Fibroblast of skin of right biceps (primary cell): ENCODE data around the gene DIS3L2.

ENCODE experiments used
- DNase-seq: peaks from one replicate; pipeline ENCODE4 v3.0.0-alpha.2; 2013

The DIS3L2 gene

DNA sequence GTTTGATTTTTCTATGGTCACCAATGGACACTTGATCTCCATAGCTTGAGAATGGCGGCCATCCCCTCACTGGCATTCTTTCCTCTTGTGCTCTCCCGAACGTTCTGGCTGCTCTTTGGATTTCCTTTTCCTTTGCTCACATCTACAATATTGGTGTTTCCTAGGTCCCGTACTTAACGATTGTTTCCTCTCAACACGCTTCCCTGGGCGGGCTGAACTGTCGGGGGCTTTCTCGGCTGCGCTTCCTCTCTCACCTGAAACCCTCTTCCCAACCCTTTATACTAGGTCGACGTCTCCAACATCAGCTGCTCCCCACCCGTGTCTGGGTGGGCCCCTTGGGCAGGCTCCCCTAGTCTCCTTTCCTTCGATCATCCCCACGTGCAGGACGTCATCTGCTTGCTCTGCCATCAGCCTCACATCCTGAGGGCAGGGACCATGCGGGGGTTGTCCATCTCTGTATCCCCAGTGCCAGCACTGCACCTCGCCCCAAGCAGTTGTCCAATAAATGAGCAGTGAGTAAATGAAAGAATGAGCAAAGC is 634 bp upstream of the DIS3L2 start:
- no peak for DNase-seq

DNA sequence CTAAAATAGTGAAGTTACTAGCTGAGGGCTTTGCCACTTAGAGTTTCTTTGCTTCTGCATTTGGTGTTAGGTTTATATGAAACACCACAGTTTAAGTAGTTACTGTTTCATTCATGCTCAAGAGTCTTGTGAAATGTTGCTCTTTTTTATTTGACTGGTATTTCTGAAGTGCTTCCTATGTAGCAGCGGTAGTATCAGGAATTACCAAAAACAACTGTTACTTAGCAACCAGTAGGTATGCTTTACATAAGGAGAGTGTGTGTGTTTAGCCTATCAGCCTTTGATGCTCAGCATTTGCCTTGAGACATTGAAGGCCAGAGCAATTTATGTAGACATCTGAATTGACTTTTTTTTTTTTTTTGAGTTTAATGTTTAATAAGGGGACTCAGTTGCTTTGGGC is 3.6 kb downstream of the DIS3L2 start:
- no peak for DNase-seq

DNA sequence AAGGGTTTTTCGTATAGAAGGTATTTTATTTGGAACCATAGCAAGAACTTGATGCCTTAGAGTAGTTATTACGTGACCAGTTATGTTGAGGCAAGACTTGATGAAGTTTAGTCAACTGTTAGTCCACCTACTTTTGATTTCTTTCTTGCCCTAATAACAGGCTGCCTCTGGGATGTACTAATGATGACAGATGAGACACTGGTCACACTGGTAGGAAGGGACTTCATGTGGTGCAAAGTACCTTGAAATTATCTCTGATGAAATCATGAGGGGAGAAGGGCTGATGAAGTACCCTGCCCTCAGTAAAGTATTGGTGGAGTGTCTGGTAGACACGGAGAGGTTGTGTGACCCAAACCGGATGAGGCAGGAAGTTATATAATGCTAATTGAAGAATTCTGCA is 5.4 kb downstream of the DIS3L2 start:
- no peak for DNase-seq

DNA sequence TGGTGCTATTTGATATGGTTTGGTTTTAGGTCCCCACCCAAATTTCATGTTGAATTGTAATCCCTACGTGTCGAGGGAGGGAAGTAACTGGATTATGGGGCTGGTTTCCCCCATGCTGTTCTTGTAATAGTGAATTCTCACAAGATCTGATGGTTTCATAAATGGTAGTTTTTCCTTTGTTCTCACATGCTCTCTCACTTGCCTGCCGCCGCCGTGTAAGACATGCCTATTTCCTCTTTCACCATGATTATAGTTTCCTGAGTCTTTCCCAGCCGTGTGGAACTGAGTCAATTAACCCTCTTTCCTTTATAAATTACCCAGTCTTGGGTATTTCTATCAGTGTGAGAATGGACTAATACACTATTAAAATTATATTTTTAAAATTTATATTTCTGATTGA is 7.3 kb downstream of the DIS3L2 start:
- DNase-seq, result no peak

DNA sequence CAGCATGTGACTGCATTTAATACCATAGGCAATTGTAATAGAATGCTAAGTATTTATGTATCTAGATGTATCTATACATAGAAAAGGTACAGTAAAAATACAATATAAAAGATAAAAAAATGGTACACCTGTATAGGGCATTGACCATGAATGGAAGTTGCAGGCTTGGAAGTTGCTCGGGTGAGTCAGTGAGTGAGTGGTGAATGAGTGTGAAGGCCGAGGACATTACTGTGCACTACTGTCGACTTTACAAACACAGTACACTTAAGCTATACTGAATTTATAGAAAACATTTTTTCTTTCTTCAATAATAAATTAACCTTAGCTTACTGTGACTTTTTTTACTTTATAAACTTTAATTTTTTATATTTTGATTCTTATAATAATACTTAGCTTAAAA is 8.9 kb downstream of the DIS3L2 start:
- DNase-seq, result no peak

DNA sequence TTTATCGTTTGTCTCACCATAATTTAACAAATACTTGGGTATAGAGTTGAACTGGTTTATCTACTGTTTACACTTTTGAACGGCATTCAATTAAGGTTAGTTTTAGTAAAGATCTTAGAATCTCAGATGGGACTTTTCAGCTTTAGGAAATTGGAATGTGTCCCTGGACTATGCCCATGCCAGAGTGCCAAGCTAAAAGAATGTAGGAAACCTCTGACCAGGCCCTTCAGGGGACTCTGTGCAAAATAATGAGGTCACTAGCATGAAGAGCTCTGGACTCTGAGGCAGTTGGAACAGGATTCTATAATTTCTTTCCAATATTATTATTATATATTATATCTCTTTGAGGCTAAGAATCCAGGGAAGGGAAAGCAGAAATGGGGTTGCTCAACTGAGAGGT is 13.5 kb downstream of the DIS3L2 start:
- DNase-seq, result no peak

DNA sequence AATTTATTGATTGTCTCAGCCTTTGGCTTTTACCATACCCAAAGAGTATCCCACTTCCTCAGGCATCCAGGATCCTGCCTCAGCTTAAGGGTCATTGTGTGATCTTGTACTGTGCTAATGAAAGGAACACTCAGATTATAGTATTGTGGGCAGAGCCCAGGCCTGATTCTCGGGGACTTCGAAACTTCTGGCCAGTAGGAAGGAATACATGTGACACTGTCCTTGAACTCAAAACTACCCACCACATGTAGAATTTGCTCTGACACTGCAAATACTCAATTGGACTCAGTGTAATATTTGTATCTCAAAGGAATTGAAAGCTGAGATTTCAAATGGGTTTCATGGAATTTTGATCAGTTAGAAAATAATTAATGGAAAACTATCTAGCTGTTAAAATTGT is 15.9 kb downstream of the DIS3L2 start:
- DNase-seq, result no peak

DNA sequence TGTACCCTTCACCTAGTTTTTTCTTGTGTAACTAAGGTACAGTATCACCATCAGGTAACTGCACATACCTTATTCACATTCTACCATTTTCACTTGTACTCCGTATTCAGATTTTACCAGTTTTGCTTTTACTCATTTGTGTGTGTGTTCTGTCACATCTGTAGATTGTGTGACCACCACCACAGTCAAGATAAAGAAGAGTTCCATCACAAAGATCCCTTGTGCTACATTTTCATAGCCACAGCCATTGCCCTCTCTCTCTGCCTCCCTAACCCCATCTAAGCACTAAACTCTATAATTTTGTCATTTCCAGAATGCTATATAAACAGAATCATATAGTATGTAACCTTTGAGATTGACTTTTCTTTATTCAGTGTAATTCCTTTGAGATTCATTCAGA is 23.5 kb downstream of the DIS3L2 start:
- no peak for DNase-seq

DNA sequence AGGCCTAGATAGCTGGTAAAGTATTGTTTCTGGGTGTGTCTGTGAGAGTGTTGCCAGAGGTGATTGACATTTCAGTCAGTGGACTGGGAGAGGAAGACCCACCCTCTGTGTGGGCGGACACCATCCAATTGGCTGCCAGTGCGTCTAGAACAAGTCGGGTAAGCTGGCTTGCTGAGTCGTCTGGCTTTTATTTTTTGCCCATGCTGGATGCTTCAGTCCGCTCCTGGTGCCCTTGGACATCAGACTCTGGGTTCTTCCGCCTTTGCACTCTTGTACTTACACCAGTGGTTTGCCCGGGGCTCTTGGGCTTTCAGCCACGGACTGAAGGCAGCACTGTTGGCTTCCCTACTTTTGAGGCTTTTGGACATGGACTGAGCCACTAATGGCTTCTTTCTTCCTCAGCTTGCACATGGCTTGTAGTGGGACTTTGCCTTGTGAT is 24.3 kb downstream of the DIS3L2 start:
- DNase-seq, result no peak

DNA sequence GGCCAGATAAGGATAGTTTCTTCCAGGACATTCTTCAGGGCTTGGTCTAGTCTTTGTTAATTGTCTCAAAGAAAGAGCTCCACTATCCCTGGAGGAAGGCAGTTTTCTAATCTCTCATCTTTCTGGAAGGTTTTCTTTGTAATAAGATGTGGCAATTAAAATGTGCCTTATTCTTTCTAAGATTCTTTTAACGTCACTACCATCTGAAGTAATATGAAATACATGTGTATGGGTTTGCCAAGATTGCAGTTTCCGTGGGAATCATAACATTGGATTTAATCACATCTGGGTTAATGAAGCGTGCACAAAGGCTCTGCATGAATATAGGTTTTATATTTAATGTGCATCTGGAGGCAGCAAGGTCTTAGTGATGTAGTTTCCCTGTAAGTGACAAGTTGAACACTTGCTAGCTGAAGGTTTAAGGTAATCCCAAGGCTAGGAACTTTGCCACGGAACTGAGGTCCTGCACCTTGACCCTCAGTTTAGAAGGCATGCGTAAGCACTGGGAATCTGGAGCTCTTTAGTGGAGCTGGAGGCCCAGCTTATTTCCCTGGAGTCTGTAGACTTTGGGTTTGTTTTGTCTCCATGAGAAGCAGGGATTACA is 25.7 kb downstream of the DIS3L2 start:
- peak; percentile 24 for DNase-seq

DNA sequence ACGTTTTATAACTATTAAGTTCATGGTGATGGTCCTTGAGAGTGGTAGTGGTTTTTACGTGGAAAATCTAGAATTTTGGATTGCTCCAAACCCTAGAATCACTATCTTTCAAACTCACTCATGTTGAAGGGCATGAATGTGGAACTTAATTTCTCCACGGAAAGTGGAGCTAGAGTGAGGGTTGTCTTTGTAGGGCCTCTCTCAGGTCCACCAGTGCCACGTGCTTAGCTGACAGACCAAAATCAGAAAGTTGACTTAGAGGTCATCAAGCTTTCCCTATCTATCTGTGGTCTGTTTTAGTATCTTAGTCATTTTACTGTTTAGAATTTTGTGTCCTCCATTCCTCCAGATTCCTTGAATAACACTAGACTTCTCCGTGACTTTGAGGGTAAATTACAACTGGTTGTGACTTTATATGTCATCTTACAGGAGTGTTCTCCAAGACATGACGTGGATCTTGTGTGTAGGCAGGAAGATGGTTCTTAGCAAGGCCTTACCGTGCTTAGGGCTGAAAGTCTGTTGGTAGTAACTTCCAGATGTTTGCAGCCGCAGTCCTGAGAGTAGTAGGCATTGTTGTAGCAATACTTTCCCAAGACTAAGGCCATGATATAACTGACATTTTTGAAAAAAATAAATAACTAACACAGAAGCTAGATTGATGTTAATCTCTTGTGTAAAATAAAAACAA is 26.8 kb downstream of the DIS3L2 start:
- no peak for DNase-seq

DNA sequence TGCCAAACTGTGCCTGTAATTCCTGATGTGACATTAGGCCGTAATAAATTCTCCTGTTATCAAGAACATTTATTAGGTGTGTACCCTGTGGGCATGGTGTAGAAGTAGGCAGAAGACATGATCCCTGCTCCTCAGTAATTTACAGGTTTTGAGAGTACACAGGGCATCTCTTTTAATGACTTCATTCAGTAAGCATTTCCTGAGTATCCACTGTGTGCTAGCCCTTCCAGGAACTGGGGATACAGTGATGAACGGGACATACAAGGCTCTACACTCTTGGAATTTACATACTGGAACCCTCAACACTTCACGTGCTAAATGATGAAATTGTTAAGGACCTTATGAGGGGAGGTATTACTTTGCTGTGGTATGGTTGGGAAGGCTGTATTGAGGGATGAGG is 30.2 kb downstream of the DIS3L2 start:
- peak; percentile 42 for DNase-seq

DNA sequence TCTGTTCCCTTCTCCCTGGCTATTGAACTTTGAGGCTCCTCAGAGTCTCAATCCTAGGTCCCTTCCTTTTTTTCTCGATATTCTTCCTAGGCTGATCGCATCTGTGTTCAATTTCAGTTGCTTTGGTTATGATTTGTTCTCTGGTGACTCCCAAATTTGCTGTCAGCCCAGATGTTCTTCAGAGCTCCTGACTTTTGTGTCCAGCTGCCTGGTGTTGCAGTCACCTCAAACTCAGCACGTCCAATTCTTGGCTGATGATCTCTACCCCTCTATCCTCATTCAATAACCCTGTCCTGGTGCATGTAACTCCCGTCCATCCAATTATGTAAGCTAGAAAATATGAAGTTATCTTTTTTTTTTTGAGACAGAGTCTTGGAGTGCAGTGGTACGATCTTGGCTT is 31.4 kb downstream of the DIS3L2 start:
- DNase-seq, result no peak

DNA sequence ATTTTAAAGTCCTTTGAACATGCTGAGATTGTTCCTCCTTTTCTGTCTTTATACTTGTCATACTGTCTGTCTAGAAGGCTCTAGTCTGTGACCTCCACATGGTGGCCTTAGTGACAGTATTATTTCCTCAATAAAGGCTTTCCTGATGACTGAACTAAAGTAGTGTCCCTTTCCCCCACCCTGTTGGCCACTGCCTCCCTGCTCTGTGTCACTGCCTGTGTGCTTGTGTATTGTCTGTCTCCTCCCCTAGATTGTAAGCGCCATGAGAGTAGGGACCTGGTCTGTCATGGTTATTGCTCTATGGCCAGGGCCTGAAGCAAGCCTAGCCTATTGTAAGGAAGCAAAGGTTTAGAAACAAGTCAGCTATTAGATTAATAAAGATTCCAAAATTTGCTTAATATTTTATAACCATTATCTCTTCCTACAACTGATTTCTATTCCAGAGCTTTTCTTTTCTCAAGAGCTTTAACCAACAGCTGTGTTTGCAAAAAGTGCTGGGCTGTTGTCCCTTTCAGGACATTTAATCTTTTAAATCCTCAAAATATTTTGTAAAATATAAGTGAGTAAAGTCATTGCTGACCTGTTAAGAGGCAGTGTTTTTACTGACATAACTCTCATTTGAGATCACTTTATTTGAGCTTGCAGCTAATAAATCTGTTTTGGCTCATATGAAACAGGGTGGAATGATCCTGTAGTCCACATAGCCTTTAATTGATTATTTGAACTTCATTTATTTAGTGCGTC is 35.5 kb downstream of the DIS3L2 start:
- DNase-seq, result no peak

DNA sequence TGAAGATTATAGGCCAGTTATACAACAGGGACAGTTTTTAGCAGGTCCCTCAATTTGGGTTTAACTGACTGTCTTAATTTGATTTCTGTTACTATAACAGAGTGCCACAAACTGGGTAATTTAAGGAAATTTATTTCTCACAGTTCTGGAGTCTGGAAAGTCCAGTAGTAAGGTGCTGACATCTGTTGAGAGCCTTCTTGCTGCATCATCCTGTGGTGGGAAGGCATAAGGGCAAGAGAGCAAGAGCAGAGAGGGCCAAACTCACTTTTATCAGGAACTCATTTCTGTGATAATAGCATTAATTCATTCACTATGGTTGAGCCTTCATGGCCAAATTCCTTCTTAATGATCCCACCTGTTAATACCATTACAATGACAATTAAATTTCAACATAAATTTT is 36.5 kb downstream of the DIS3L2 start:
- no peak for DNase-seq

DNA sequence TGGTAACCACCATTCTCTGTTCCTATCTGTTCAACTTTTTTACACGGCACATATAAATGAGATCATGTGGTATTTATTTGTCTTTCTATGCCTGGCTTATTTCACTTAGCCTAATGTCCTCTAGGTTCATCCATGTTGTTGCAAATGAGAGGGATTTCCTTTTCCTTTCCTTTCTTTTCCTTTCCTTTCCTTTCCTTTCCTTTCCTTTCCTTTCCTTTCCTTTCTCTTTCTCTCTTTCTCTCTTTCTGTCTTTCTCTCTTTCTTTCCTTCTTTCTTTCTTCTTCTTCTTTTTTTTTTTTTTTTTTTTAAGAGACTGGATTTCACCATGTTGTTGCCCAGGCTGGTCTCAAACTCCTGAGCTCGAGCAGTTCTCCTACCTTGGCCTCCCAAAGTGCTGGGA is 38.9 kb downstream of the DIS3L2 start:
- DNase-seq, result no peak

DNA sequence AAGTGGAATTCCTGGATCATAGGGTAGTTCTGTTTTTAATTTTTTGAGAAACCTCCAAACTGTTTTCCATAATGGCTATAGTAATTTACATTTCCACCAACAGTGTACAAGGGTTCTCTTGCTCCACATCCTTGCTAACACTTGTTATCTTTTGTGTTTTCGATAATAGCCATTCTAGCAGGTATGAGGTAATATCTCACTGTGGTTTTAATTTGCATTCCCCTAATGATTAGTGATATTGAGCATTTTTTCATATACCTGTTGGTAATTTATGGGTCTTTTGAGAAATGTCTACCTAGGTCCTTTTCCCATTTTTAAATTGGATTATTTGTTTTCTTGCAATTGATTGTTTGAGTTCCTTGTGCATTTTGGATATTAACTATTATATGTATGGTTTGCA is 39.6 kb downstream of the DIS3L2 start:
- no peak for DNase-seq

DNA sequence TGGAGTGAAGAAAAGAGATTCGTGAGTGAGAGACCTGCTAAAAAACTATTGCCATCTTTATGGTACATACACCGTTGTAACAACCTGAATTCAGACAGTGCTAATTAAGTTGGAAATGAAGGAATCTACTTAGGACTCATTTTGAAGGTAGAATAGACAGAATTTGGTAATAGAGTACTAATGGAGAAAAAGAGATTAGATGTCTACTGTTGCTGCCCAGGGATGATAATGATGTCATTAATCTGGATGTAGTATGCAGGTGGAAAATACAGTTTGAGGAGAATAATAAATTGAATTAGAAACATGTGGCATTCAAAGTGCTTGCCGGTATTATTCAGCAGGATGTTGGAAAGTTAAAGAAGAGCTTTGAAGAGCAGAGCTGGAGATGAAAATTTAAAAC is 44.7 kb downstream of the DIS3L2 start:
- DNase-seq, result no peak

DNA sequence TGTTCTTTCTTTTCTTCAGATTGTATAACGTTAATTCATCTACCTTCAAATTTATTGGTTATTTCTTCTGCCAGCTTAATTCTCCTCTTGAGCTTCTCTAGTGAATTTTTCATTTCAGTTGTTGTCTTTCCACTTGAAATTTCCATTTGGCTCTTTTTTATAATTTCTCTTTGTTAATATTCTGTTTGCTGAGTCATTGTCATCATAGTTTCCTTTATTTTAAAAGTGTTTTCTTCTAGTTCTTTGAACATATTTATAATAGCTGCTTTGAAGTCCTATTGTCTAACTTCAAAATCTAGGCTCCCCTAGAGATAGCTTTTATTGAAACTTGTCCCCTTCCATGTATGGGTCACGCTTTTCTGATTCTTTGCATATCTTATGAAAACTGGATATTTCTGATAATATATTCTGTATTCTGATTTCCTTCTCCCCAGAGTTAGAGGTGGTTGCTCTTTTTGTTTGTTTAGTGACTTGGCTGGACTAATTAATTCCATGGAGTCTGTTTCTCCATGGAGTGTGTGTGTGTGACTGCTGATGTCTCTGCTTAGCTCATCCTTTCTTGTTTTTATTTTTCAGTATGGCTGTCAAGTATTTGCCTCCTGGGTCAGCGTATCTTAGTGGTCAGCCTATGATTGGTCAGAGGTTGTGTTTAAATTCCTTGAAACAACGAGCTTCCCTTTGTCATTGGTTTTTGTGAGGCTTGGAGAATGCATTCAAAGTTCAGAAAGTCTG is 47.6 kb downstream of the DIS3L2 start:
- DNase-seq, result peak; percentile 18

DNA sequence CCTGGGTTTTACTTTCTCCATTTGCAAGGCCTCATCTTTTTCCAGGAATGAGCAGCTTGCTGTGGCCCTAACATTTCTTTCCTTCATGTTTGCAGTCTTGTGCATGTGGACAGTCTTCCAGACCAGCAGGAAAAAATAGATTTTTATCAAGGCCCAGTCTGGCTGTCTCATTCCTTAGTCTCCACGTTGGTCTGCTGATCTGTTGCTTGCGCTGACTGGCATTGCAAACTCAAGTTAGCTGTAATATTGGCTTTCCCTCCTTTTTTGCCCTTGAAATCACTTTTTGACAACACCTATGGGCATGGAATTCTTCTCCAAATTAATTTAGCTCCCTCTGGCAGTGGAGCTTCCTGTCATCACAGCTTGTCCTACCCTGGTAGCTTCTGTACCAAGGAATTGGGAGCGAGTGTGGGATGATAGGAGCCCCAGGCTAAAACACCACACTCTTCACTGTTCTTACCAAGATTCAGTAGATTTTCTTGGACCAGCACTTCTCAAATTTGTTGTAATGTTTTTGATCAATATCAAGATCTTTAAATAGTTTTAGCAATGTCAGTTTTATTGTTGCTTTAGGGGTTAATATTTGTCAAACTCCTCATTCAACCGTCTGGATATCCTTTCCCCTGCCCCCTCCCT is 48.2 kb downstream of the DIS3L2 start:
- DNase-seq, result no peak

DNA sequence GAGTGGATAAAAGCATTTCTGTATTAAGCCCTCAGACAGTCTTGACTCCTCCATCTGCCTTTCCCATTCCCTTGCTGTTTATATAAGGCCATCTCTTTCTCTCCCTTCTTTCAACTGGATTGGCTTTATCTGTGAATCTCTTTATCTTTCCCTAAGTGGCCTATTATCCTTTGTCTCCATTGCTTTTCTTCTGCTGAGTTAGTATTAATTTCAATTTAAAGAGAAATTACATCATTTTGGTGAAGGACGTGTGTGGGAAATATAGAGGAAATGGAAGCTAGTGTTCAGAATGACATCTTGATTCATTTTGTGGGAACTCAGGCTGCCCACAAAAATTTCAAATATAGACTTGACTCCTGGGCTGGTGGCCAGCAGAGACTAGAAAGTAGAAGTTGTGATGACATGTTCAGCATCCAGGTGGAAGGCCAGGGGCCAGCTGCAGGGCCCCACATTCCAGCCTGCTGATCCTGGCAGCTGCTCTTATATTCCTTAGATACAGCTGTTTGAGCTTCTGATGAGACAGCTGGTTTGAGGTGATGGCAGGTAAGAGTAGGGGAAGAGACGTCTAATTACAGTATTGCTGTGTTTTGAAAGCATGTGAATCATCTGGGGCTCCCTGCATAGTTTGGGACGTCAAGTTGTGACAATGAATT is 52.3 kb downstream of the DIS3L2 start:
- DNase-seq, result peak; percentile 97

DNA sequence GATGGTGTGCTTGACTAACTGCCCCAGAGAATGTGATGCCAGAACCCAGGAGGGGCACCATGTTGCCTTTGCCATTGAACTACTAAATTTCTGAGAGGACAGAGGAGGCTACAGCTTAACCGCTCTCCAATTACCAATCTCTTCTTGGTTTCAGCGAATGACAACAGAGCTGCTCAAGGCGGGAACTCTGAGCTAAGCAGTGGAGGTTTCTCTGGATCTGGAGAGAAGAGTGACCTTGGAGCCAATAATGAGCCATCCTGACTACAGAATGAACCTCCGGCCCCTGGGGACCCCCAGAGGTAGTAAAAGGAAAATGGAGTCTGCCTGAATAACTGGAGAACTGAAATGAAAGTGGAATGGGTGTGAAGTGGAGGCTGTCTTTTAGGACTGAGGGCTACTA is 53.2 kb downstream of the DIS3L2 start:
- no peak for DNase-seq
